ENCODE results near the gene NAXD. TPM values are rescaled to one million over a fixed set of nuclear protein-coding genes. Genes with fewer than 3 reads are reported as not detected.

Gene NAXD
- total RNA-seq, 3 donors from 2014 or later, result 23.4 to 34.8 (median 32.1) TPM

- intact Hi-C loops (cut with DNase I; ENCODE audit: low total_unique reads), result loop anchor here (10.0 kb wide), 1 partner anchor 1527 kb away; no protein-coding TSS in a partner anchor
- H3K4me3 ChIP-seq, result no peak overlapping the region
- TF ChIP-seq POLR2AphosphoS5 (IDR thresholded peaks at IDR 0.05), result no peak
- TF ChIP-seq POLR2A (IDR thresholded peaks at IDR 0.05), result no peak
- no peak for TF ChIP-seq CTCF (IDR thresholded peaks at IDR 0.05)
- DNase-seq (ENCODE audit: low spot score in 2 of 2), result no peak
- no peak overlapping the region for H3K27ac ChIP-seq
- H3K4me1 ChIP-seq, result no peaks in the 10 kb centered on the region
- no peaks in the 10 kb centered on the region for H3K9me3 ChIP-seq
- no peaks in the 10 kb centered on the region for H3K36me3 ChIP-seq
- no peaks in the 10 kb centered on the region for H3K27me3 ChIP-seq
These were observed 32.0 kb downstream of the NAXD start for GRCh38 chr13:110647365-110647737.

- Histone ChIP-seq H3K27me3 (no peaks in the 10 kb centered on the region), H3K4me3 (no peak overlapping the region), H3K9me3 (no peaks in the 10 kb centered on the region), H3K36me3 (no peaks in the 10 kb centered on the region), H3K4me1 (no peaks in the 10 kb centered on the region), H3K27ac (no peak overlapping the region)
- intact Hi-C loops (cut with DNase I; ENCODE audit: low total_unique reads), result loop anchor here (10.0 kb wide), 1 partner anchor 1527 kb away; no protein-coding TSS in a partner anchor
- TF ChIP-seq CTCF (IDR thresholded peaks at IDR 0.05), result no peak
- no peak for TF ChIP-seq POLR2AphosphoS5 (IDR thresholded peaks at IDR 0.05)
- TF ChIP-seq POLR2A (IDR thresholded peaks at IDR 0.05), result no peak
- no peak for DNase-seq (ENCODE audit: low spot score in 2 of 2)
These were observed 32.9 kb downstream of the NAXD start for GRCh38 chr13:110648146-110648819.

GRCh38 chr13:110648848-110649421 lies 33.6 kb downstream of the NAXD start:
- intact Hi-C loops (cut with DNase I; ENCODE audit: low total_unique reads), result loop anchor here (10.0 kb wide), 1 partner anchor 1526 kb away; no protein-coding TSS in a partner anchor
- Histone ChIP-seq H3K36me3 (no peaks in the 10 kb centered on the region), H3K9me3 (no peaks in the 10 kb centered on the region), H3K27me3 (no peaks in the 10 kb centered on the region), H3K27ac (no peak overlapping the region), H3K4me1 (no peaks in the 10 kb centered on the region), H3K4me3 (no peak overlapping the region)
- no peak for TF ChIP-seq CTCF (IDR thresholded peaks at IDR 0.05)
- TF ChIP-seq POLR2A (IDR thresholded peaks at IDR 0.05), result no peak
- no peak for TF ChIP-seq POLR2AphosphoS5 (IDR thresholded peaks at IDR 0.05)
- no peak for DNase-seq (ENCODE audit: low spot score in 2 of 2)

- intact Hi-C loops (cut with DNase I; ENCODE audit: low total_unique reads), result loop anchor here (10.0 kb wide), 1 partner anchor 1525 kb away; no protein-coding TSS in a partner anchor
- no peak for DNase-seq (ENCODE audit: low spot score in 2 of 2)
- no peaks in the 10 kb centered on the region for H3K9me3 ChIP-seq
- no peak overlapping the region for H3K4me3 ChIP-seq
- no peaks in the 10 kb centered on the region for H3K27me3 ChIP-seq
- H3K27ac ChIP-seq, result no peak overlapping the region
- TF ChIP-seq POLR2A (IDR thresholded peaks at IDR 0.05) (no peak), CTCF (IDR thresholded peaks at IDR 0.05) (no peak), POLR2AphosphoS5 (IDR thresholded peaks at IDR 0.05) (no peak)
- no peaks in the 10 kb centered on the region for H3K36me3 ChIP-seq
- H3K4me1 ChIP-seq, result no peaks in the 10 kb centered on the region
These were observed 34.2 kb downstream of the NAXD start for GRCh38 chr13:110649551-110649950.

- Histone ChIP-seq H3K36me3 (no peaks in the 10 kb centered on the region), H3K4me3 (no peak overlapping the region), H3K27ac (no peak overlapping the region), H3K27me3 (no peaks in the 10 kb centered on the region), H3K4me1 (no peaks in the 10 kb centered on the region), H3K9me3 (no peaks in the 10 kb centered on the region)
- TF ChIP-seq CTCF (IDR thresholded peaks at IDR 0.05), result no peak
- TF ChIP-seq POLR2A (IDR thresholded peaks at IDR 0.05), result no peak
- TF ChIP-seq POLR2AphosphoS5 (IDR thresholded peaks at IDR 0.05), result no peak
- no peak for DNase-seq (ENCODE audit: low spot score in 2 of 2)
- intact Hi-C loops (cut with DNase I; ENCODE audit: low total_unique reads), result no loop called here
These were observed 35.1 kb downstream of the NAXD start for GRCh38 chr13:110650436-110650835.
